ENCODE measurements around the gene F2R.

- TF ChIP-seq POLR2A (IDR thresholded peaks at IDR 0.05; ENCODE audit: low read depth, low read length) (no peak), MYC (IDR thresholded peaks at IDR 0.05; ENCODE audit: low read depth, low read length) (no peak), EZH2 (IDR thresholded peaks at IDR 0.05; ENCODE audit: borderline replicate concordance, low read depth, low read length, severe bottlenecking) (no peak), CTCF (IDR thresholded peaks at IDR 0.05; ENCODE audit: extremely low read depth in 1 of 2, insufficient read depth in 1 of 2, low read depth in 1 of 2, low read length in 2 of 2) (no peak), POLR2AphosphoS5 (IDR thresholded peaks at IDR 0.05; ENCODE audit: insufficient read depth, low read depth, low read length) (no peak), MAX (IDR thresholded peaks at IDR 0.05; ENCODE audit: insufficient read depth, insufficient read length) (no peak), GATA2 (IDR thresholded peaks at IDR 0.05; ENCODE audit: insufficient read depth, insufficient read length, low read depth, low read length) (no peak), JUN (IDR thresholded peaks at IDR 0.05; ENCODE audit: borderline replicate concordance, insufficient read depth, insufficient read length, low read depth) (no peak)
These were observed 3.0 kb downstream of the F2R start for GRCh38 chr5:76718880-76719279.

All from endothelial cell of umbilical vein (primary cell).